GM13976 (cell line): ENCODE results near the gene RFX2.

Experiments
- DNase-seq: peaks from one replicate; pipeline ENCODE4 v3.0.0; 2012; ENCODE audit warnings: low spot score
- CTCF ChIP-seq: IDR thresholded peaks from 2 replicates; pipeline ENCODE4 v1.5.1; 2012; ENCODE audit warnings: borderline replicate concordance, mild to moderate bottlenecking; ENCODE audit not compliant: insufficient read depth; ENCODE audit errors: extremely low read depth, missing control alignments, control extremely low read depth
- in situ Hi-C: fragments of 300-500 bp; cut with MboI; formaldehyde crosslinking; loops from one replicate; pipeline ENCODE4 v1.12.0; 2022; ENCODE audit warnings: low sequenced_read_pairs, mixed read lengths, inconsistent platforms; ENCODE audit not compliant: unreplicated experiment

RFX2 gene

GRCh38 chr19:6021878-6022569 is 88.3 kb downstream of the RFX2 start:
- DNase-seq = peak; percentile 92
- TF ChIP-seq CTCF = peak; percentile 79
- in situ Hi-C loops = loop anchor here (10.0 kb wide), 1 partner anchor 217 kb away; the partner anchor contains the start of gene NRTN

GRCh38 chr19:6020972-6021805 is 89.1 kb downstream of the RFX2 start:
- DNase-seq = no peak
- no peak for TF ChIP-seq CTCF
- in situ Hi-C loops = loop anchor here (10.0 kb wide), 1 partner anchor 216 kb away; the partner anchor contains the start of gene NRTN

- in situ Hi-C loops = loop anchor here (10.0 kb wide), 1 partner anchor 216 kb away; the partner anchor contains the start of gene NRTN
- DNase-seq = no peak
- no peak for TF ChIP-seq CTCF
These were observed 90.0 kb downstream of the RFX2 start for GRCh38 chr19:6020166-6020882.

- TF ChIP-seq CTCF = no peak
- in situ Hi-C loops = no loop called here
- no peak for DNase-seq
These were observed 91.5 kb downstream of the RFX2 start for GRCh38 chr19:6018786-6019185.

- in situ Hi-C loops = no loop called here
- no peak for DNase-seq
- TF ChIP-seq CTCF = no peak
These were observed 92.7 kb downstream of the RFX2 start for GRCh38 chr19:6017576-6017975.

GRCh38 chr19:6015841-6016545 is 94.3 kb downstream of the RFX2 start:
- DNase-seq = no peak
- in situ Hi-C loops = no loop called here
- no peak for TF ChIP-seq CTCF
